ENCODE results near the gene HOXB5.

DNA sequence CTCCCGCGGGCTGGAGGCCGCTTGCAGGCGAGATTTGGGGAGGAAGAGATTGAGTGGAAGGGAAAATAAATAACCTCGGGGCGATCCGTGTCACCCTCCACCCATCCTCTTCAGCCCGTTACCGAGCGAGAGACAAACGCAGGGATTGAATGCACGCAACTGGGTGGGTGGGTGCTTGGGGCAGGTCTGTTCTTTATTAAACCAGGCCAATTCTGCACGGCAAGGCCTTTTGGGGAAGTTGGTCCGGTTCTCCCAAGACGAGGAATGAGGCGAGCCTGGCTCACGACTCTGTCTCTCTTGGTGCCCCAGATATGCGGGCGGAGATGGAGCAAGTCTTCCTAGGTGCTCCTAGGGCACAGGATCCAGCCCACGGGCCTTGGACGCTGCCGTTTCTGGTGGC lies 17.6 kb upstream of the HOXB5 start:
- TF ChIP-seq, protein P1, sequence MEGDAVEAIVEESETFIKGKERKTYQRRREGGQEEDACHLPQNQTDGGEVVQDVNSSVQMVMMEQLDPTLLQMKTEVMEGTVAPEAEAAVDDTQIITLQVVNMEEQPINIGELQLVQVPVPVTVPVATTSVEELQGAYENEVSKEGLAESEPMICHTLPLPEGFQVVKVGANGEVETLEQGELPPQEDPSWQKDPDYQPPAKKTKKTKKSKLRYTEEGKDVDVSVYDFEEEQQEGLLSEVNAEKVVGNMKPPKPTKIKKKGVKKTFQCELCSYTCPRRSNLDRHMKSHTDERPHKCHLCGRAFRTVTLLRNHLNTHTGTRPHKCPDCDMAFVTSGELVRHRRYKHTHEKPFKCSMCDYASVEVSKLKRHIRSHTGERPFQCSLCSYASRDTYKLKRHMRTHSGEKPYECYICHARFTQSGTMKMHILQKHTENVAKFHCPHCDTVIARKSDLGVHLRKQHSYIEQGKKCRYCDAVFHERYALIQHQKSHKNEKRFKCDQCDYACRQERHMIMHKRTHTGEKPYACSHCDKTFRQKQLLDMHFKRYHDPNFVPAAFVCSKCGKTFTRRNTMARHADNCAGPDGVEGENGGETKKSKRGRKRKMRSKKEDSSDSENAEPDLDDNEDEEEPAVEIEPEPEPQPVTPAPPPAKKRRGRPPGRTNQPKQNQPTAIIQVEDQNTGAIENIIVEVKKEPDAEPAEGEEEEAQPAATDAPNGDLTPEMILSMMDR (IDR thresholded peaks at IDR 0.05): no peak
- no peak for TF ChIP-seq POLR2A (IDR thresholded peaks at IDR 0.05)
